Measurements from ENCODE around the gene ENO1. TPM values are rescaled to one million over a fixed set of nuclear protein-coding genes. Genes with fewer than 3 reads are reported as not detected.

ENO1 gene
- total and polyA plus RNA-seq, 9 of the 15 experiments (the other 6 are each of a cell fraction or from before 2014, with no cell fraction given): 2,249 to 7,472 (median 2,868) TPM

- TF ChIP-seq ZBTB43 (CRISPR knock-in tag; IDR thresholded peaks at IDR 0.05): no peak
- TF ChIP-seq ESRRA (IDR thresholded peaks at IDR 0.05; ENCODE audit: borderline replicate concordance, low read depth): peak; percentile 15; the same call in 1 of the 2 replicates
- no peak for TF ChIP-seq HDAC8 (tag; IDR thresholded peaks at IDR 0.05)
- no peak for TF ChIP-seq ZNF583 (CRISPR knock-in tag; IDR thresholded peaks at IDR 0.05)
- TF ChIP-seq AFF1 (IDR thresholded peaks at IDR 0.05; ENCODE audit: low read depth in 1 of 2, partially characterized antibody in 2 of 2): peak in 1 of 2 experiments; percentile 43
- peak; percentile 72 for TF ChIP-seq VEZF1 (CRISPR knock-in tag; IDR thresholded peaks at IDR 0.05)
- peak; percentile 68; the same call in 1 of the 2 replicates for TF ChIP-seq ZNF592 (IDR thresholded peaks at IDR 0.05)
- peak; percentile 68; the same call in 1 of the 2 replicates for TF ChIP-seq ARID2 (IDR thresholded peaks at IDR 0.05)
Observed at GRCh38 chr1:8817412-8818324, 60.8 kb downstream of the ENO1 start, which contains the start of gene RERE (continued).
